Pancreas (tissue), 10 donors: ENCODE data around the gene PTRH1. TPM values are rescaled to one million over a fixed set of nuclear protein-coding genes. Genes with fewer than 3 reads are reported as not detected.

ENCODE experiments used
- ATAC-seq, 4 donors: fragments of 200-7000 bp; cut with Tn5 transposase; one replicate each; pipeline versions ENCODE4 v1.8.0 to v1.9.1; 2020; ENCODE audit warnings: mild to moderate bottlenecking in 4 of 4, moderate library complexity in 4 of 4
- DNase-seq, 6 donors: peaks; one replicate each; pipeline ENCODE4 v3.0.0-alpha.2; 2020
- FAIRE-seq: peaks from 2 replicates; lab custom pipeline; 2012; peaks lifted over from hg19 to GRCh38; lab: Jason Lieb, UNC
- H3K27ac ChIP-seq, 4 donors: fragments of 200-600 bp; sonication (generic); 1 replicate in 3 of 4; 2 replicates in 1 of 4; pipeline versions ENCODE4 v1.5.0 to v1.8.0; 2020
- H3K27me3 ChIP-seq, 4 donors: fragments of 200-600 bp; one replicate each; pipeline ENCODE4 v1.8.0; 2021
- H3K36me3 ChIP-seq, 3 donors: fragments of 200-600 bp; sonication (generic) in 1 of 3; one replicate each; pipeline versions ENCODE4 v1.5.0 to v1.8.0; 2020 to 2021
- H3K4me1 ChIP-seq, 3 donors: fragments of 200-600 bp; one replicate each; pipeline ENCODE4 v1.8.0; 2021
- H3K4me3 ChIP-seq, 4 donors: fragments of 200-600 bp; sonication (generic) in 2 of 4; one replicate each; pipeline versions ENCODE4 v1.5.0 to v1.8.0; 2020 to 2021
- H3K9me3 ChIP-seq, 4 donors: fragments of 200-600 bp; one replicate each; pipeline ENCODE4 v1.8.0; 2021
- WGBS, 2 donors: extraction: QIAGEN DNeasy Blood & Tissue Kit; methylation state at CpG; one replicate each; pipeline ENCODE4 v1.1.7; 2013; 5-methylcytosine and 5-hydroxymethylcytosine counted together
- intact Hi-C, 3 donors: fragments of 100-400 bp; cut with DNase I; formaldehyde crosslinking; loops; one replicate each; pipeline versions ENCODE4 v1.11.1 to v1.14.2; 2022
- polyA plus RNA-seq, 2 donors: library from polyadenylated mRNA; stranded (reverse); fragments of 200-250 nt; gene quantifications; one replicate each; pipeline ENCODE4 v1.2.3, GENCODE V29; 2013
- total RNA-seq, 6 donors: library from RNA; stranded (reverse); fragmentation: NEBNext Ultra II Directional in 4 of 6; extraction: Animal tissue kit (Norgen Biotek cat#: 25700) in 4 of 6; gene quantifications; one replicate each; pipeline versions ENCODE4 v1.2.1 to v1.2.4, GENCODE V29; 2021 to 2023
- TF ChIP-seq, protein P1 (sequence below), 4 donors: fragments of 200-600 bp; sonication (generic) in 3 of 4; IDR thresholded peaks; one replicate each; pipeline versions ENCODE4 v1.5.0 to v1.8.0; 2021; ENCODE audit warnings: antibody characterized with exemption in 4 of 4
- donor health status: healthy with polysubstance abuse.
- donor health status: DM: no; HTN: no; CAD: no; lungs with moderate emphysema.
- donor health status: DM: no; HTN: no; CAD: no.
- donor health status: control.
- donor health status: control.
- donor health status: Bipolar disorder and iron deficiency.
- donor health status: DM: yes; HTN: yes; CAD: no.
- donor health status: DM: no; HTN: no; CAD: no.
- donor health status: DM: no; HTN: no; CAD: no.
- donor health status: DM: yes; HTN: yes; CAD: no.

The PTRH1 gene
- total and polyA plus RNA-seq, 8 donors = 5.6 to 13.4 (median 10.3) TPM

DNA sequence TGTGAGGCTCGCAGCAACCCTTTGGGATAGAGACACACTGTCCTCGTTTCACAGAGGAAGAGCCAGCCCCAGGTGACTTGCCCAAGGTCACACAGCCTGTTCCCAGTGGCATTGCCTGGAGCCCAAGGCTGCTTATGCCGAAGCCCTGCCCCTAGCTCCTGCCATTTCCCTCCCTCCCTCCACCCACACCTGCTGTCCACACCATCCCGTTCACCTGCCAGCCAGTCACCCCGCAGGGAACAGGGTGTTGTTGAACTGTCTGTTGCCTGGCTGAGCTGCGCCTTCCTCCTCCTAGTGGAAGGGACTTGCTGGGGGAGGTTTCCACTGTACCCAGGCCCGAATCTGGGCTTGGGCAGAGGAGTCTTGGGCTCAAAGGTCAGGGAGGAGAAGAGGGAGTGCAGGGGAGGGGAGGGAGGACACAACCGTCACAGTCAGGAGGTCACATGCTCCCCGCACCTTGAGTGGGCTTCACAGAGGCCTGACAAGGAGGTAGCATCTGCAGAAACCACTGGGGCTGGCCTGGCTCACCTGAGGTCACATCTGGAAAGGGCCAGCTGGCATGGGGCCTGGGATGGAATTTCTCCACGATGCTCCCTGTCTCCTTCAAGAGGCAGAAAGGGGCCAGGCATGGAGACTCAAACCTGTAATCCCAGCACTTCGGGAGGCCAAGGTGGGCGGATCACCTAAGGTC is 6.7 kb upstream of the PTRH1 start:
- Histone ChIP-seq H3K4me3 (no peak overlapping the region), H3K36me3 (no peaks in the 10 kb centered on the region), H3K27me3 (no peaks in the 10 kb centered on the region), H3K4me1 (no peaks in the 10 kb centered on the region), H3K9me3 (no peaks in the 10 kb centered on the region), H3K27ac (no peak overlapping the region)
- intact Hi-C loops = loop anchor here in 1 of 3 donors (10.0 kb wide), 1 partner anchor 197 kb away; no protein-coding TSS in a partner anchor
- ATAC-seq (peak; percentile 8 to 41 (median 28)), DNase-seq (peak in 1 of 6 donors; percentile 43), FAIRE-seq (no peak)
- TF ChIP-seq, protein P1, sequence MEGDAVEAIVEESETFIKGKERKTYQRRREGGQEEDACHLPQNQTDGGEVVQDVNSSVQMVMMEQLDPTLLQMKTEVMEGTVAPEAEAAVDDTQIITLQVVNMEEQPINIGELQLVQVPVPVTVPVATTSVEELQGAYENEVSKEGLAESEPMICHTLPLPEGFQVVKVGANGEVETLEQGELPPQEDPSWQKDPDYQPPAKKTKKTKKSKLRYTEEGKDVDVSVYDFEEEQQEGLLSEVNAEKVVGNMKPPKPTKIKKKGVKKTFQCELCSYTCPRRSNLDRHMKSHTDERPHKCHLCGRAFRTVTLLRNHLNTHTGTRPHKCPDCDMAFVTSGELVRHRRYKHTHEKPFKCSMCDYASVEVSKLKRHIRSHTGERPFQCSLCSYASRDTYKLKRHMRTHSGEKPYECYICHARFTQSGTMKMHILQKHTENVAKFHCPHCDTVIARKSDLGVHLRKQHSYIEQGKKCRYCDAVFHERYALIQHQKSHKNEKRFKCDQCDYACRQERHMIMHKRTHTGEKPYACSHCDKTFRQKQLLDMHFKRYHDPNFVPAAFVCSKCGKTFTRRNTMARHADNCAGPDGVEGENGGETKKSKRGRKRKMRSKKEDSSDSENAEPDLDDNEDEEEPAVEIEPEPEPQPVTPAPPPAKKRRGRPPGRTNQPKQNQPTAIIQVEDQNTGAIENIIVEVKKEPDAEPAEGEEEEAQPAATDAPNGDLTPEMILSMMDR (IDR thresholded peaks at IDR 0.05) = no peak
- 55 to 62% methylated on average over 12 of the region's 12 CpGs for WGBS, 2 donors

GRCh38 chr9:127721391-127721821 is 5.9 kb upstream of the PTRH1 start:
- intact Hi-C loops = loop anchor here in 1 of 3 donors (10.0 kb wide), 1 partner anchor 197 kb away; no protein-coding TSS in a partner anchor
- no peak for ATAC-seq
- 64 to 81% methylated on average over 6 to 11 of the region's 11 CpGs for WGBS, 2 donors

DNA sequence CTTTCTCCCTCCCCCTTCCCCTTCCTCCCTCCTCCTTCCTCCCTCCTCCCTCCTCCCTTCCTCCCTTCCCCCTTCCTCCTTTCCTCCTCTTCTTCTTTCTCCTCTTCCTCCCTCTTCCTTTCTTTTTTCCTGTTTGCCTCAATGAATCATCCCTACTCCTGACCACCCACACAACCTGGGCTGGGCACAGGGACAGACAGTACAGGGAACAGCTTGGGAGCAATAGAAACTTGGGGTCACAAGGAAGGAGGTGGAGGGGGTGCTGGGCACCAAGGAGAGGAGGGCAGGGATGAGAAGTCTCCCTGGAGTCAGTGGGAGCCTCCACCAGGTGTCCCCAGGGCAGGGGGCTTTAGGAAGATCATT is 5.4 kb upstream of the PTRH1 start:
- Histone ChIP-seq H3K36me3 (no peaks in the 10 kb centered on the region), H3K4me3 (no peak overlapping the region), H3K27ac (no peak overlapping the region), H3K9me3 (no peaks in the 10 kb centered on the region), H3K4me1 (peaks cover 0 to 6% (median 4%) of the 10 kb centered on the region in 3 donors), H3K27me3 (no peaks in the 10 kb centered on the region)
- no peak for ATAC-seq
- intact Hi-C loops = loop anchor here in 1 of 3 donors (10.0 kb wide), 1 partner anchor 196 kb away; no protein-coding TSS in a partner anchor
- FAIRE-seq = no peak
- no peak for DNase-seq
- TF ChIP-seq, protein P1 (IDR thresholded peaks at IDR 0.05) = no peak

More at GRCh38 chr9:127721391-127721821, 5.9 kb upstream of the PTRH1 start:
- no peak for FAIRE-seq
- DNase-seq = peak in 1 of 6 donors; percentile 51
- H3K27me3 ChIP-seq = no peaks in the 10 kb centered on the region
- H3K9me3 ChIP-seq = no peaks in the 10 kb centered on the region
- no peak overlapping the region for H3K4me3 ChIP-seq
- TF ChIP-seq, protein P1 (IDR thresholded peaks at IDR 0.05) = no peak
- H3K36me3 ChIP-seq = no peaks in the 10 kb centered on the region
- H3K27ac ChIP-seq = no peak overlapping the region
- H3K4me1 ChIP-seq = peaks cover 0 to under 1% (median 0%) of the 10 kb centered on the region in 3 donors

GRCh38 chr9:127720031-127720864 is 4.8 kb upstream of the PTRH1 start:
- DNase-seq = peak in 1 of 6 donors; percentile 37
- intact Hi-C loops = loop anchor here in 1 of 3 donors (10.0 kb wide), 1 partner anchor 195 kb away; no protein-coding TSS in a partner anchor
- H3K4me3 ChIP-seq = no peak overlapping the region
- no peaks in the 10 kb centered on the region for H3K36me3 ChIP-seq
- H3K27ac ChIP-seq = no peak overlapping the region
- WGBS, 2 donors = 79 to 86% methylated on average over 12 of the region's 12 CpGs
- FAIRE-seq = no peak
- H3K27me3 ChIP-seq = no peaks in the 10 kb centered on the region
- H3K9me3 ChIP-seq = no peaks in the 10 kb centered on the region
- peaks cover 0 to 6% (median 4%) of the 10 kb centered on the region in 3 donors for H3K4me1 ChIP-seq
- no peak for ATAC-seq
- TF ChIP-seq, protein P1 (IDR thresholded peaks at IDR 0.05) = no peak
